ENCODE measurements around the gene ALDH16A1.

The ALDH16A1 gene

DNA sequence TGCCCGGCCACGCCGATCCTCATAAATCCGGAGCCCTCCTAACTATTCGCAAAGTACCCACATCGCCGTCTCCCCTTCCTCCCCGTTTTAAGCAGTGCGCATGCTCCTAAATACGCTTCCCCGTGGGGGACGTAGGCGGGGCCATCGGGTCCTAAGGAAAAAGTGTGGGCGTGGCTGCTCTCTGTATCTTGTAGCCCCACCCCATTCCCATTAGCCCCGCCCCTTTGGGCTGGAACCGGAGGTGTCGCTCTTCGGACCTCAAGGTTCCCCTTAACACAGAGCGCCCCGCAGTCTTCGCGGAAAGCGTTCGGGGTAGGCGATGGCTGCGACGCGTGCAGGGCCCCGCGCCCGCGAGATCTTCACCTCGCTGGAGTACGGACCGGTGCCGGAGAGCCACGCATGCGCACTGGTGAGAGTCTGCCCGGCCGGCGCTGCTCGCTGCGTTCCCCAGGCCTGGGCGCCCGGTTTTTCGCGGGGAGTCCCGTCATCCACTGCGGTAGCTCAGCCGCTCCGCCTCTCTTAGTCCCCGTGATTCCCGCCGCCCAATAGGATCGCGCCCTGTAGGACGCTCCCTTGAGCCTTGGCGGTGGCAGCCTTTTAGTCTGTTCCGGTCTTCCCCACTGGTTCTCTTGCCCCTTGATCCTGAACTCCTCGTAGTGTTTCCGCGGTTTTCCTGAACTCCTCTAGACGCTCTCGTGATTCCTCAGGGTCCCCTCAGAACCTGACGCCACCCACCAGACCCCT lies at the start of gene ALDH16A1:
ALDH16A1 (plus strand) TSS at position 213 of the 744 bp plus-strand sequence; CDS start at position 320, 107 bp downstream.
- Histone ChIP-seq H3K4me3 (peak within 1 kb of the TSS; percentile 93), H3K4me1 (peaks cover 59% of the 10 kb centered on the region), H3K27me3 (no peaks in the 10 kb centered on the region), H3K9ac (peak within 1 kb of the TSS; percentile 88), H3K27ac (peak within 1 kb of the TSS; percentile 95), H3K9me3 (no peaks in the 10 kb centered on the region), H4K20me1 (no peaks in the 10 kb centered on the region; the same call in 1 of the 2 replicates), H3K36me3 (peaks cover 30% of the 10 kb centered on the region), H3K4me2 (peak within 1 kb of the TSS; percentile 82)
- no peak for TF ChIP-seq Cebpa-rat (IDR thresholded peaks at IDR 0.05)

DNA sequence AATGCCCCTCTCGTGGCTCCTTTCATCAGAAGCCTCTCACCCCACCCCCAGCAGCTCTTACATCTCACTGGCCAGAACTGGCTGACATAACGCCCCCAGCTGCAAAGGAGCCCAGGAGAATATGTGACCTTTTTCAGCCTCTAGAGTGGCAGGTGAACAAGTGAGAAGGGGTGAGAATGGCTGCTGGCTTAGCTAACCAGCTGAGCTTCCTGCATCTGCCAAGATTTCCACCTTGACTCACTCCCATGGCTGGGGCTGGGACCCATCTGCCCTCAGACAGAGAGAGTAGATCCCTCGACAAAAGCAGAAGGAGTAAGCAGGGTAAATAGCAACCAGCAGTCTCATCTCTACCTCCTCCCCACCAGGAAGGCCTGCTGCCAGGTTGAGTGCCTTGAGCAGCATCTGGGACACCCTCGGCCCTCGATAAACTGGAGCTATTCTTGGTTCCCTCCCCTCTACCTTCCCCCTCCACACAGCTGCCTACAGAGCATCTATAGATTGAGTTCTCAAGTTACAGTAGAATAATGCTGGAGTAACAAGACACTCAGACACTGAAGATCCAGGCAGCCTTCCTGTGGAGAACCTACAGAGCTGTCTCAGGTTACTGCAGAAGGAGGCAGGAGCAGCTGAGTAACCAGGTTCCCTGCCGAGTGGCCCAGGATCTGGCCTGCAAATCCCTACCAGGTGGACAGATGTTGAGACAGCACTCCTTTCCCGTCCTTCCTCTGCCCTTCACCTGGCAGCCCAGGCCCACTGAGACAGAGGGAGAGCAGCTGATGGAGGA lies 49.4 kb upstream of the ALDH16A1 start:
- H3K9me3 ChIP-seq = no peaks in the 10 kb centered on the region
- no peaks in the 10 kb centered on the region for H4K20me1 ChIP-seq
- no peak for TF ChIP-seq Cebpa-rat (IDR thresholded peaks at IDR 0.05)
- H3K4me2 ChIP-seq = peak overlapping the region; percentile 50
- H3K27ac ChIP-seq = peak overlapping the region; percentile 65
- no peaks in the 10 kb centered on the region for H3K36me3 ChIP-seq
- H3K9ac ChIP-seq = peak overlapping the region; percentile 4; the same call in 1 of the 2 replicates
- H3K4me3 ChIP-seq = no peak overlapping the region
- peaks cover 79% of the 10 kb centered on the region for H3K4me1 ChIP-seq
- no peaks in the 10 kb centered on the region for H3K27me3 ChIP-seq

DNA sequence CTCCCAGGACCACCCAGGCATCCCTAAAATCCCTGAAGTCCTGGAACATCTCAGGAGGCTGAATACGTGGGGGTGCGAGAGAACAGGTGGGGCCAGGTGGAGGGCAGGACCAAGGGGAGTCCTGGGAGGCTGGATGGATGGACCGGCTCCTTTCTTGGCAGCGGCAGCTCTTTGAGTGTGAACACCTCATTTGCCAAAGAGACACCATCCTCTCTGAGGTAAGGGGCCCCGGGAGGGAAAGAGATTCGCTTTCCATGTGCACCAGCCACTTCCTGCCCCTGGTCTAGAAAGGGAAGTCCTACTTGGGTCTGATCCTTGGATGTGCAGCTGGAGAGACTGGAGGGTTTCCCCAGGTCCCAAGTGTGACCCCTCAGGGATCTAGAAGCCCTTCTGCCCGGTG lies 45.9 kb upstream of the ALDH16A1 start:
- Histone ChIP-seq H3K4me2 (peak overlapping the region; percentile 95), H3K9me3 (no peaks in the 10 kb centered on the region), H3K4me1 (peaks cover 100% of the 10 kb centered on the region), H3K27me3 (no peaks in the 10 kb centered on the region), H3K4me3 (no peak overlapping the region), H3K9ac (no peak overlapping the region), H3K27ac (no peak overlapping the region), H4K20me1 (no peaks in the 10 kb centered on the region), H3K36me3 (no peaks in the 10 kb centered on the region)
- no peak for TF ChIP-seq Cebpa-rat (IDR thresholded peaks at IDR 0.05)

DNA sequence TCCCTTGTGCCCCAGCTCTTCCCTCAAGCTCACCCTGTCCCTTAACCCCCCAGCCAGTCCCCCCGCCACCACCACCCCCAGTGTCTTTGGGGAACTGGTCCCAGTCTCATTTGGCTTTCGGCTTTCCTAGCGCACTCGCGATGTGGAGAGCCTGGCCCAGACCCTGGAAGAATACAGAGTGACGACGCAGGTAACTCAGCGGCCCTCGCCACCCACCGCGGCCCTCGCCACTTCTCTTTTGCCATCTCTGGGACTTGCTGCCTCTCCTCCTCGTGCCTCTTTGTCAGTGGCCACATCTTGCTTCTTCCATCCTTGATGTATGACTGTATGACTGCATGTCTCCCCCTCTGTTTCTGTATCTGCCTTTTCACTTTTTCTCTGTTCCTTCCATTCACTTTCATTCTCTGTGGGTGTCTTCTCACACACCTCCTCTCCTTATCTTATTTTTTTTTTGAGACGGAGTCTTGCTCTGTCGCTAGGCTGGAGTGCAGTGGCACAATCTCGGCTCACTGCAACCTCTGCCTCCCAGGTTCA lies 45.5 kb upstream of the ALDH16A1 start:
- Histone ChIP-seq H3K4me2 (peak overlapping the region; percentile 95), H3K4me1 (peaks cover 100% of the 10 kb centered on the region), H3K27me3 (no peaks in the 10 kb centered on the region), H4K20me1 (no peaks in the 10 kb centered on the region), H3K4me3 (no peak overlapping the region), H3K9me3 (no peaks in the 10 kb centered on the region), H3K27ac (no peak overlapping the region), H3K9ac (0 out of 2 replicates have a peak overlapping the region, but pooled peaks have one; percentile 34), H3K36me3 (no peaks in the 10 kb centered on the region)
- no peak for TF ChIP-seq Cebpa-rat (IDR thresholded peaks at IDR 0.05)

DNA sequence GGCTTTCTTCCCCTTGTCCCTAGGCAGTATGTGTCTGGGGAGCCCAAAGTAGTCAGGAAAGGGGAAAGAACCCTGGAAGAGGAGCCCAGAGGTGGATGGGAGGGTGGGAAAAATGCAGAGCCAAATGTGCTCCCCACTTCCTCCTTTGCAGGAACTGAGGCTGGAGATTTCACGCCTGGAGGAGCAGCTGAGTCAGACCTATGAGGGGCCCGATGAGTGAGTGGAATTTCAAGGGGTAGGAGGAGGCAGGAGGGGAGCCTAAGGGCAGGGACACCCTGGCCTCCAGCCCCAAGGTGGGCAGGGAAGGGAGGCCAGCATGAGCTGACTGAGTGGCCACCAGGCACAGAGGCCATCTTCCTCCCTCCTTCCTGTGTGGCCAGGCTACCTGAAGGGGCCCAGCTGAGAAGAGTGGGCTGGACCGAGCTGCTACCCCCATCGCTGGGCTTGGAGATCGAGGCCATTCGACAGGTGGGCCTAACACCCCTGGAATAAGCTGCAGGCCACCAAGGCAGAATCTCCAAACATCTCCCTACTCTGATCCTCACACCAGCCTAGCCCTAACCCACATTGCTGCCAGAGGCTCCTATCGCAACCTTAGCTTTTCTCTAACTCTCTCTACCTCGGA lies 44.1 kb upstream of the ALDH16A1 start:
- H3K4me1 ChIP-seq = peaks cover 100% of the 10 kb centered on the region
- peak overlapping the region; percentile 46; the same call in 1 of the 2 replicates for H3K9ac ChIP-seq
- TF ChIP-seq Cebpa-rat (IDR thresholded peaks at IDR 0.05) = no peak
- no peaks in the 10 kb centered on the region for H4K20me1 ChIP-seq
- no peaks in the 10 kb centered on the region for H3K9me3 ChIP-seq
- H3K4me3 ChIP-seq = peak overlapping the region; percentile 9; the same call in 1 of the 2 replicates
- no peaks in the 10 kb centered on the region for H3K27me3 ChIP-seq
- H3K36me3 ChIP-seq = no peaks in the 10 kb centered on the region
- peak overlapping the region; percentile 95 for H3K4me2 ChIP-seq
- peak overlapping the region; percentile 73 for H3K27ac ChIP-seq

DNA sequence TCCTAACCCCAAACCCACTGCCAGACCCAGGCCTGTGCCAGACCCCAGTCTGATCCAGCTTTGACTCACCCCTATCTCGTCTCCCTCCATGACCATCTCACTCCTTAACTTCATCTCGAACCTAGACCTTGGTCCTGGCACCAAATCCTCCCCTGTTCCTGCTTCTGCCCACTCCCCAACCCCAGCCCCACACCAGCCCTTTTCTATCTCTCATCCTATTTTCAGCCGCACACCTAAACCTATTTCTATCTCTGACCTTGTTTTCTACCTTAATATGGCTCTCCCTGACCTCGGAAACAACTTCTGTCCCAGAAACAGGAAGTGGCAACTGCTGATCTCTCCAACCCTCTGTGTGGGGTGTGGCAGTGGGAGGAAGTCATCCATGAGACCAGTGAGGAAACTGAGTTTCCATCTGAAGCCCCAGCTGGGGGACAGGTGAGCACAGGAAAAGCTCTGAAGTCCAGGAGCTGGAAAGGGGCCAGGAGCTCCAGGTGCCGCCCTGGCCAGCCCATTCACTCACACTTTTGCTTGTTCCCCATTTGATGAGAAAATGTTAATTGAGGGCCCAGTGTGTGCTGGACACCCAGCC lies 43.5 kb upstream of the ALDH16A1 start:
- Histone ChIP-seq H3K27ac (peak overlapping the region; percentile 73), H3K9ac (peak overlapping the region; percentile 46; the same call in 1 of the 2 replicates), H4K20me1 (no peaks in the 10 kb centered on the region), H3K4me3 (peak overlapping the region; percentile 19; the same call in 1 of the 2 replicates), H3K4me1 (peaks cover 100% of the 10 kb centered on the region), H3K4me2 (peak overlapping the region; percentile 95), H3K36me3 (no peaks in the 10 kb centered on the region), H3K9me3 (no peaks in the 10 kb centered on the region), H3K27me3 (no peaks in the 10 kb centered on the region)
- no peak for TF ChIP-seq Cebpa-rat (IDR thresholded peaks at IDR 0.05)

DNA sequence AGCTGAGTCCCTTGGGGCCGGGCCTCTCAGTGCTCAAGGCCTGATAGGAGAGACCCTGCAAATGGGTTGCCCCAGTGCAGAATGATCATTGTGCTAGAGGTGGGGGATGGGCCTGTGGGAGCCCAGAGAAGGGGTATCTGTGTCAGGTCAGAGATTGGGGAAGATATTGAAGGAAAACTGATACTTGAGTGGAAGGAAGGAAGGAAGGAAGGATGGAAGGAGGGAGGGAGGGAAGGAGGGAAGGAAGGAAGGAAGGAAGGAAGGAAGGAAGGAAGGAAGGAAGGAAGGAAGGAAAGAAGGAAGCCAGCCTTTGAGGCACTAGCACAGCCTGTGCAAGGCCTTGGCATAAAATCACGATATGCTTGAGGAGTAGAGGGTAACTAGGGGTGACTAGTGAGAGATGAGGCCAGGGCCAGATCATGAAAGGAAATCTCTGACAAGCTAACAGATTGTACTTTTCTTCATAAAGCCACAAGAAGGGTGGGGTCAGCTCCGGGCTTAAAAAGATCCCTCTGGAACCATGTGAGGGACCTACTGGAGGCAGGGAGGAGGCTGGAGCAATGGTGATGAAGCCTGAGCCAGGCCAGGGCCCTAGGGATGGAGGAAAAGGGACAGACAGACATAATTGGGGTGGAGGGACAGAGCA lies 41.2 kb upstream of the ALDH16A1 start:
- H3K4me1 ChIP-seq = peaks cover 100% of the 10 kb centered on the region
- H3K36me3 ChIP-seq = no peaks in the 10 kb centered on the region
- no peak for TF ChIP-seq Cebpa-rat (IDR thresholded peaks at IDR 0.05)
- H3K9ac ChIP-seq = no peak overlapping the region
- no peaks in the 10 kb centered on the region for H3K27me3 ChIP-seq
- H3K9me3 ChIP-seq = no peaks in the 10 kb centered on the region
- peak overlapping the region; percentile 95 for H3K4me2 ChIP-seq
- H3K27ac ChIP-seq = peak overlapping the region; percentile 70; the same call in 1 of the 2 replicates
- no peaks in the 10 kb centered on the region for H4K20me1 ChIP-seq
- H3K4me3 ChIP-seq = no peak overlapping the region

DNA sequence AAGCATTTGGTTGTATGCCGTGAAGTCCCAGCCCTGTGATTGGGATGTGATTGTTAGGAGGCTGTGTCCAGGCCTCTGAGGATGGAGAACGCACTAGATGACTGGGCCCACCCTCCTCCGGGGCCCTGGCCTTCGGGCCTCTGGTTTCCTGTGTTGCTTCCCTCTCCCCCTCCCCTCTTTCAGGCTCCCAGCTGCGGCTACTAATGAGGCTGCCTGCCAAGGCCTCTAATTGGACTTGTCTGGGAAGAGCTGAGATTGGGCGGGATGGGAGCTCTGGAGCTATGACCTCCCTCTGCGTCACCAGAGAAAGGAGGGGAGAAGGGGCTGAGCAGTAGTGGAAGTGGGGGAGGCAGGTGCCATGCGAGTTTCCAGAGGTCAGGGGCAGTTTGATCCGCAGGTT lies 39.7 kb upstream of the ALDH16A1 start:
- Histone ChIP-seq H3K27me3 (no peaks in the 10 kb centered on the region), H3K36me3 (no peaks in the 10 kb centered on the region), H3K4me2 (peak overlapping the region; percentile 95), H3K4me3 (no peak overlapping the region), H3K4me1 (peaks cover 100% of the 10 kb centered on the region), H3K9ac (peak overlapping the region; percentile 25; the same call in 1 of the 2 replicates), H3K27ac (peak overlapping the region; percentile 70), H4K20me1 (no peaks in the 10 kb centered on the region), H3K9me3 (no peaks in the 10 kb centered on the region)
- no peak for TF ChIP-seq Cebpa-rat (IDR thresholded peaks at IDR 0.05)
